Activated CD4-positive, alpha-beta memory T cell treated with anti-CD3 and anti-CD28 coated beads for 36 hours (primary cell): ENCODE data around the gene CCNT1. TPM values are rescaled to one million over a fixed set of nuclear protein-coding genes. Genes with fewer than 3 reads are reported as not detected.
A peak's percentile ranks its signal among the peaks of the same experiment; 100 is the strongest.

ENCODE experiments used
- CTCF ChIA-PET: fragments of 350-600 bp; sonication (Branson Sonifier 250); formaldehyde crosslinking; loops from one replicate; lab custom pipeline; 2021; ENCODE audit warnings: antibody characterized with exemption, inconsistent platforms; lab: Charles Lee
- POLR2A ChIA-PET: fragments of 350-600 bp; sonication (Branson Sonifier 250); formaldehyde crosslinking; loops from one replicate; lab custom pipeline; 2021; ENCODE audit warnings: antibody characterized with exemption; lab: Charles Lee
- DNase-seq: peaks from one replicate; pipeline ENCODE4 v3.0.0-alpha.2; 2020
- H3K27ac Mint-ChIP-seq: one replicate; pipeline ENCODE4 v1.8.0; 2021; ENCODE audit warnings: mixed read lengths
- H3K27me3 Mint-ChIP-seq: one replicate; pipeline ENCODE4 v1.8.0; 2021; ENCODE audit warnings: mixed read lengths
- H3K36me3 Mint-ChIP-seq: one replicate; pipeline ENCODE4 v1.8.0; 2021; ENCODE audit warnings: mixed read lengths
- H3K4me1 Mint-ChIP-seq: one replicate; pipeline ENCODE4 v1.8.0; 2021; ENCODE audit warnings: low read depth, mixed read lengths
- H3K4me3 Mint-ChIP-seq: one replicate; pipeline ENCODE4 v1.8.0; 2021; ENCODE audit warnings: mild to moderate bottlenecking, mixed read lengths
- H3K9me3 Mint-ChIP-seq: one replicate; pipeline ENCODE4 v1.8.0; 2021; ENCODE audit warnings: mixed read lengths
- intact Hi-C: fragments of 100-400 bp; cut with micrococcal nuclease; formaldehyde crosslinking; loops from one replicate; pipeline ENCODE4 v1.15.1; 2023
- total RNA-seq, 2 experiments: library from RNA; stranded (reverse); gene quantifications; one replicate each; pipeline ENCODE4 v1.2.3, GENCODE V29; 2021

CCNT1 gene
- 10 to 100 TPM; 66.2 to 73.3 TPM for total RNA-seq

- POLR2A ChIA-PET: interaction anchor here (0.8 to 2.6 kb wide), 3 partner anchors 13 to 135 kb away, joined by 3 to 8 read pairs (median 3); partner anchors contain the start of genes DDX23 and KANSL2
- CTCF ChIA-PET: interaction anchor here (0.6 to 1.2 kb wide), 3 partner anchors 32 to 98 kb away, joined by 3 to 4 read pairs (median 3); no protein-coding TSS in a partner anchor
- Mint-ChIP-seq H3K4me3 (peak within 1 kb of the TSS; percentile 98), H3K27ac (peak within 1 kb of the TSS; percentile 99), H3K4me1 (peaks cover 39% of the 10 kb centered on the region), H3K36me3 (peaks cover 47% of the 10 kb centered on the region), H3K9me3 (peaks cover 22% of the 10 kb centered on the region), H3K27me3 (no peaks in the 10 kb centered on the region)
- intact Hi-C loops: loop anchor here (1.0 to 5.0 kb wide), 10 partner anchors 34 to 908 kb away; partner anchors contain the start of genes KANSL2, SENP1 and TUBA1B
- peak; percentile 100 for DNase-seq
Measured at GRCh38 chr12:48716493-48717251, at the start of gene CCNT1. Gene CCNT1 (minus strand): TSS chr12:48716707. CDS start chr12:48716675, 32 bp downstream.

- Mint-ChIP-seq H3K36me3 (no peaks in the 10 kb centered on the region), H3K9me3 (no peaks in the 10 kb centered on the region), H3K4me1 (peaks cover 10% of the 10 kb centered on the region), H3K27ac (no peak overlapping the region), H3K27me3 (no peaks in the 10 kb centered on the region), H3K4me3 (no peak overlapping the region)
- ChIA-PET POLR2A (no interaction called here), CTCF (interaction anchor here (0.7 to 1.7 kb wide), 4 partner anchors 13 to 49 kb away, joined by 3 to 9 read pairs (median 4); no protein-coding TSS in a partner anchor)
- intact Hi-C loops: no loop called here
- DNase-seq: peak; percentile 50
Measured at GRCh38 chr12:48765753-48766162, 49.3 kb upstream of the CCNT1 start.

- Mint-ChIP-seq H3K4me1 (peaks cover 10% of the 10 kb centered on the region), H3K27me3 (no peaks in the 10 kb centered on the region), H3K36me3 (no peaks in the 10 kb centered on the region), H3K9me3 (no peaks in the 10 kb centered on the region), H3K27ac (no peak overlapping the region), H3K4me3 (no peak overlapping the region)
- intact Hi-C loops: no loop called here
- POLR2A ChIA-PET: interaction anchor here (0.7 kb wide), 1 partner anchor 25 kb away, joined by 3 read pairs; no protein-coding TSS in a partner anchor
- DNase-seq: no peak
- CTCF ChIA-PET: no interaction called here
Measured at GRCh38 chr12:48764521-48764920, 48.0 kb upstream of the CCNT1 start.

GRCh38 chr12:48758737-48759136, 42.2 kb upstream of the CCNT1 start:
- POLR2A ChIA-PET: no interaction called here
- no peak for DNase-seq
- H3K9me3 Mint-ChIP-seq: no peaks in the 10 kb centered on the region
- H3K27ac Mint-ChIP-seq: no peak overlapping the region
- CTCF ChIA-PET: interaction anchor here (0.9 to 10.9 kb wide), 2 partner anchors 37 to 93 kb away, joined by 3 to 247 read pairs; partner anchors contain the start of gene DDX23
- no peaks in the 10 kb centered on the region for H3K4me1 Mint-ChIP-seq
- no peak overlapping the region for H3K4me3 Mint-ChIP-seq
- no peaks in the 10 kb centered on the region for H3K36me3 Mint-ChIP-seq
- intact Hi-C loops: no loop called here
- no peaks in the 10 kb centered on the region for H3K27me3 Mint-ChIP-seq

- H3K27ac Mint-ChIP-seq: no peak overlapping the region
- no peaks in the 10 kb centered on the region for H3K36me3 Mint-ChIP-seq
- ChIA-PET POLR2A (no interaction called here), CTCF (interaction anchor here (0.9 to 10.9 kb wide), 2 partner anchors 37 to 94 kb away, joined by 3 to 247 read pairs; partner anchors contain the start of gene DDX23)
- no peak for DNase-seq
- no peaks in the 10 kb centered on the region for H3K4me1 Mint-ChIP-seq
- intact Hi-C loops: no loop called here
- no peaks in the 10 kb centered on the region for H3K27me3 Mint-ChIP-seq
- no peaks in the 10 kb centered on the region for H3K9me3 Mint-ChIP-seq
- H3K4me3 Mint-ChIP-seq: no peak overlapping the region
Measured at GRCh38 chr12:48758186-48758585, 41.7 kb upstream of the CCNT1 start.

GRCh38 chr12:48750769-48751356, 34.4 kb upstream of the CCNT1 start:
- Mint-ChIP-seq H3K36me3 (no peaks in the 10 kb centered on the region), H3K4me1 (peaks cover 20% of the 10 kb centered on the region), H3K27ac (peak overlapping the region; percentile 76), H3K27me3 (no peaks in the 10 kb centered on the region), H3K9me3 (no peaks in the 10 kb centered on the region), H3K4me3 (no peak overlapping the region)
- ChIA-PET POLR2A (interaction anchor here (0.6 to 1.2 kb wide), 3 partner anchors 64 to 735 kb away, joined by 3 read pairs; no protein-coding TSS in a partner anchor), CTCF (interaction anchor here (0.6 to 10.9 kb wide), 5 partner anchors 14 to 64 kb away, joined by 3 to 247 read pairs (median 4); no protein-coding TSS in a partner anchor)
- intact Hi-C loops: loop anchor here (2.0 to 5.0 kb wide), 3 partner anchors 34 to 68 kb away; partner anchors contain the start of genes CACNB3, CCNT1 and KANSL2
- peak; percentile 27 for DNase-seq

GRCh38 chr12:48750215-48750614, 33.7 kb upstream of the CCNT1 start:
- Mint-ChIP-seq H3K4me3 (no peak overlapping the region), H3K4me1 (peaks cover 20% of the 10 kb centered on the region), H3K27ac (peak overlapping the region; percentile 76), H3K9me3 (no peaks in the 10 kb centered on the region), H3K27me3 (no peaks in the 10 kb centered on the region), H3K36me3 (no peaks in the 10 kb centered on the region)
- intact Hi-C loops: loop anchor here (2.0 to 5.0 kb wide), 3 partner anchors 33 to 67 kb away; partner anchors contain the start of genes CACNB3, CCNT1 and KANSL2
- CTCF ChIA-PET: interaction anchor here (1.2 to 10.9 kb wide), 2 partner anchors 45 to 64 kb away, joined by 4 to 247 read pairs; no protein-coding TSS in a partner anchor
- POLR2A ChIA-PET: interaction anchor here (1.0 to 1.2 kb wide), 2 partner anchors 64 to 65 kb away, joined by 3 read pairs; no protein-coding TSS in a partner anchor
- no peak for DNase-seq

- POLR2A ChIA-PET: no interaction called here
- H3K27ac Mint-ChIP-seq: no peak overlapping the region
Measured at GRCh38 chr12:48744251-48745008, 27.9 kb upstream of the CCNT1 start.

GRCh38 chr12:48739618-48740269, 23.2 kb upstream of the CCNT1 start:
- no peak for DNase-seq
- H3K4me1 Mint-ChIP-seq: no peaks in the 10 kb centered on the region
- ChIA-PET POLR2A (no interaction called here), CTCF (interaction anchor here (1.0 to 1.7 kb wide), 2 partner anchors 55 to 57 kb away, joined by 3 to 7 read pairs; no protein-coding TSS in a partner anchor)
- no peaks in the 10 kb centered on the region for H3K9me3 Mint-ChIP-seq
- intact Hi-C loops: no loop called here
- H3K27ac Mint-ChIP-seq: no peak overlapping the region
- H3K4me3 Mint-ChIP-seq: no peak overlapping the region
- peaks cover 12% of the 10 kb centered on the region for H3K27me3 Mint-ChIP-seq
- H3K36me3 Mint-ChIP-seq: no peaks in the 10 kb centered on the region

More at GRCh38 chr12:48744251-48745008, 27.9 kb upstream of the CCNT1 start:
- H3K36me3 Mint-ChIP-seq: no peaks in the 10 kb centered on the region
- no peak overlapping the region for H3K4me3 Mint-ChIP-seq
- no peak for DNase-seq
- no peaks in the 10 kb centered on the region for H3K4me1 Mint-ChIP-seq
- H3K9me3 Mint-ChIP-seq: no peaks in the 10 kb centered on the region
- peaks cover 8% of the 10 kb centered on the region for H3K27me3 Mint-ChIP-seq
- CTCF ChIA-PET: interaction anchor here (0.7 to 1.2 kb wide), 3 partner anchors 9 to 71 kb away, joined by 3 to 4 read pairs (median 3); no protein-coding TSS in a partner anchor
- intact Hi-C loops: no loop called here

GRCh38 chr12:48736456-48736855, 19.9 kb upstream of the CCNT1 start:
- intact Hi-C loops: no loop called here
- no peak overlapping the region for H3K4me3 Mint-ChIP-seq
- H3K9me3 Mint-ChIP-seq: no peaks in the 10 kb centered on the region
- CTCF ChIA-PET: interaction anchor here (0.6 to 0.7 kb wide), 2 partner anchors 14 to 168 kb away, joined by 3 to 4 read pairs; a partner anchor contains a TSS
- DNase-seq: no peak
- no peaks in the 10 kb centered on the region for H3K36me3 Mint-ChIP-seq
- H3K27me3 Mint-ChIP-seq: peaks cover 8% of the 10 kb centered on the region
- H3K27ac Mint-ChIP-seq: no peak overlapping the region
- H3K4me1 Mint-ChIP-seq: no peaks in the 10 kb centered on the region
- POLR2A ChIA-PET: interaction anchor here (0.6 kb wide), 1 partner anchor 418 kb away, joined by 3 read pairs; no protein-coding TSS in a partner anchor
